Measurements from ENCODE around the gene RNF44.

The RNF44 gene

DNA sequence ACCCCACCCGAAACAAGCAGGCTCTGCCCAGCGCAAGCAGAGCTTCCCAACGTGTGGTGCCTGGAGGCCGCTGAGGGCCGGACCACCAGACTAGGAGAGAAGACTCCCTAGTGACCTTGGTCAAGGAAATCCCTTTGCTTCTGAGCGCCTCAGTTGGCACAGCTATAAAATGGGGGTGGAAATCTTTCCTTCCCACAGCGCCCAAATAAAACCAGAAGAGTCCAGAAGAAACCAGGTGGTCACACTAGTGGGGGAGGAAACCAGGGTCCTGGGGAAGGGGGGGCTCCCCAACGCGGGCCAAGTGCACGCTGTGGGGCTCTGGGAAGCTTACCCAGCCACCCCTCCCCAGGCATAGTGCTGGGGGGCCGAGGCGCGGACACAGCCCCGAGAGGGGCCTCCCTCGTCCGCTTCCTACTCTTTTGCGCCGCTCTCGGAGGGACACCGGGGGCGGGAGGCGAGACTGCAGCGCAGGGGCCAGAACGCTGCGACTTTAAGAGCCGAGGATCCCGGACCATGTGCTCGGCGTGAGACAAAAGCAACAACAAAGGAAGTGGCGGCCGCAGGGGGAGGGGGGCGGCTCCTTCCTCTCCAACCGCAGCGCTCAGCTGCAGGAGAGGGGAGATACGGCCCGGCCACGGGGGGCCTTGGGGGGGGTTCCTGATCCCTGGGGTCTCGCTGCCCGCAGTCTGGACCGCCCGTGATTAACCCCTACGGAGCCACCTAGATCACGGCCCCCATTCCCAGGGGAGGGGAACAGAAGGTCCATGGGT lies 885 bp downstream of the RNF44 start:
- peaks cover 11% of the 10 kb centered on the region for H3K36me3 ChIP-seq (ENCODE audit: control insufficient read depth, insufficient read depth, low read length)
- peak; percentile 81 for DNase-seq (ENCODE audit: extremely low read depth, insufficient read length)
- TF ChIP-seq, protein P1, sequence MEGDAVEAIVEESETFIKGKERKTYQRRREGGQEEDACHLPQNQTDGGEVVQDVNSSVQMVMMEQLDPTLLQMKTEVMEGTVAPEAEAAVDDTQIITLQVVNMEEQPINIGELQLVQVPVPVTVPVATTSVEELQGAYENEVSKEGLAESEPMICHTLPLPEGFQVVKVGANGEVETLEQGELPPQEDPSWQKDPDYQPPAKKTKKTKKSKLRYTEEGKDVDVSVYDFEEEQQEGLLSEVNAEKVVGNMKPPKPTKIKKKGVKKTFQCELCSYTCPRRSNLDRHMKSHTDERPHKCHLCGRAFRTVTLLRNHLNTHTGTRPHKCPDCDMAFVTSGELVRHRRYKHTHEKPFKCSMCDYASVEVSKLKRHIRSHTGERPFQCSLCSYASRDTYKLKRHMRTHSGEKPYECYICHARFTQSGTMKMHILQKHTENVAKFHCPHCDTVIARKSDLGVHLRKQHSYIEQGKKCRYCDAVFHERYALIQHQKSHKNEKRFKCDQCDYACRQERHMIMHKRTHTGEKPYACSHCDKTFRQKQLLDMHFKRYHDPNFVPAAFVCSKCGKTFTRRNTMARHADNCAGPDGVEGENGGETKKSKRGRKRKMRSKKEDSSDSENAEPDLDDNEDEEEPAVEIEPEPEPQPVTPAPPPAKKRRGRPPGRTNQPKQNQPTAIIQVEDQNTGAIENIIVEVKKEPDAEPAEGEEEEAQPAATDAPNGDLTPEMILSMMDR (IDR thresholded peaks at IDR 0.05; ENCODE audit: insufficient read depth, low read length, poor library complexity, severe bottlenecking) = no peak
- no peaks in the 10 kb centered on the region for H3K27me3 ChIP-seq (replicated peaks; ENCODE audit: control insufficient read depth, insufficient read depth, low read length)
- peak overlapping the region; percentile 67 for H3K4me3 ChIP-seq (replicated peaks; ENCODE audit: low read depth, low read length)

DNA sequence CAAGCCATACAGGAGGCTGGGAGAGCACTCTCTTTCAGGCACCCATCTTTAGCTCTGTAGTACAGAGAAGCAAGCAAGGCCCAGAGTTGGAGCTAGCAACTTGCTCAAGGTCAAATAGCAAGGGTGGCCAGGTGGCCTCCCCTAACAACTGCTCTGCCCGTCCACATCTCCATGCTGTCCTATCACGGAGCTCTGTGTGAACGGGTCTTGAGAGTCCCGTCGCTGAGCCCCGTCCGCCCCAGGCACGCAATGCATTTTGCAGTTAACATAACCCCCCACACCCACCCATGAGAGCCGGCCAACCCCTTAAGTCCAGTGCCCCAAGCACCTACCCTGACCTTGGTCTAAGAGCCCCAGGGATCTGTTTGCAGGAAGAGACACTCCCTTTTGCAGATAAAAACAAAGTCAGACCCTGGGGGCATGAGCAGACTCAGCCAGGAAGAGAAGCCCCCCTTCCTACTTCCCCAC lies 1.5 kb downstream of the RNF44 start:
- H3K4me3 ChIP-seq (replicated peaks; ENCODE audit: low read depth, low read length) = peak overlapping the region; percentile 67
- TF ChIP-seq, protein P1 (IDR thresholded peaks at IDR 0.05; ENCODE audit: insufficient read depth, low read length, poor library complexity, severe bottlenecking) = no peak
- H3K36me3 ChIP-seq (ENCODE audit: control insufficient read depth, insufficient read depth, low read length) = peaks cover 15% of the 10 kb centered on the region
- DNase-seq (ENCODE audit: extremely low read depth, insufficient read length) = peak; percentile 43
- no peaks in the 10 kb centered on the region for H3K27me3 ChIP-seq (replicated peaks; ENCODE audit: control insufficient read depth, insufficient read depth, low read length)

DNA sequence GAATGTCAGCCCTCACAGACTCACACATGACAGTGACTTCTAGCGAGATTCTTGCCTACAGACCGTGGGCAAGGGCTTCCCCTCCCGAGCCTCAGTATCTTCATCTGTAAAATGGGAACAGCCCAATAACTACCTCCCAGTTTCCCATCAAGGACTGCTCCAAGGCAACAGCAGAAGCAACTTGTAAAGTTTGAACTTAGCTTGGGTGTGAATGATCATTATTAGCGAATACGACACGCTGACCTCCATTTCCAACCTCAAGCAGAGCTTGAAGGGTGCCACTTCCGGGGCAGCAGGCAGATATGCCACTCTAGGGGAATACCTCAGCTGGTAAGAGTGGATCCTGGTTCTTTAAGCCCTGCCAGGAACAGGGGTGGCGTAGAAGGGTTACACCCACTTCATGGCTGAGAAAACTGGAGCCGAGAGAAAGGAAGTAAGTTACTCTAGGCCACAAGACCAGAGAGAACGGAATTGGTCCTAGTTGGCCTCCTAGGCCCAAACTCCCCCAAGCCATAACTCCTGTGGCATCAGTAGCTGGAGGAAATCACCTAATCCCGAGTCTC lies 2.0 kb downstream of the RNF44 start:
- peaks cover 18% of the 10 kb centered on the region for H3K36me3 ChIP-seq (ENCODE audit: control insufficient read depth, insufficient read depth, low read length)
- DNase-seq (ENCODE audit: extremely low read depth, insufficient read length) = no peak
- no peaks in the 10 kb centered on the region for H3K27me3 ChIP-seq (replicated peaks; ENCODE audit: control insufficient read depth, insufficient read depth, low read length)
- H3K4me3 ChIP-seq (replicated peaks; ENCODE audit: low read depth, low read length) = peak overlapping the region; percentile 67
- TF ChIP-seq, protein P1 (IDR thresholded peaks at IDR 0.05; ENCODE audit: insufficient read depth, low read length, poor library complexity, severe bottlenecking) = no peak

DNA sequence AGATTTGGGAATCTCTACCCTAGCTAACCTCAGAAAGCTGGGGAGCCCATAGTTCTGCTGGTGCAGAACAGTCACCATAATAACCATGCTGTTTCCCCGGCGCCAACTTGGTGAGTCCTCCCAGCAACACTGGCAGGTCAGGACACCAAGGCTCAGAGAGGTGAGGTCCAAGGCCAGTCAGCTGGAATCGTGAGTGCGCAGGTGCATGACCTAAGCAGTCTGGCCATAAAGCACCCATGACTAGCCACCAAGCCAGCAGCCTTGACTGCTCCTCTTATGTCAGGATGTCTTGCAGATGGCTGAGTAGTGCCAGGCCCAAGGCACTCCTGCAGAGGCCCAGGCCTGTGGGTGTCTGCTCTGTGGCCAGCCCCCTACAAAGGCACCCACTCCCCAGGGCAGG lies 2.6 kb downstream of the RNF44 start:
- TF ChIP-seq, protein P1 (IDR thresholded peaks at IDR 0.05; ENCODE audit: insufficient read depth, low read length, poor library complexity, severe bottlenecking) = no peak
- Histone ChIP-seq H3K4me3 (replicated peaks; ENCODE audit: low read depth, low read length) (peak overlapping the region; percentile 67), H3K27me3 (replicated peaks; ENCODE audit: control insufficient read depth, insufficient read depth, low read length) (no peaks in the 10 kb centered on the region), H3K36me3 (ENCODE audit: control insufficient read depth, insufficient read depth, low read length) (peaks cover 20% of the 10 kb centered on the region)
- DNase-seq (ENCODE audit: extremely low read depth, insufficient read length) = no peak

DNA sequence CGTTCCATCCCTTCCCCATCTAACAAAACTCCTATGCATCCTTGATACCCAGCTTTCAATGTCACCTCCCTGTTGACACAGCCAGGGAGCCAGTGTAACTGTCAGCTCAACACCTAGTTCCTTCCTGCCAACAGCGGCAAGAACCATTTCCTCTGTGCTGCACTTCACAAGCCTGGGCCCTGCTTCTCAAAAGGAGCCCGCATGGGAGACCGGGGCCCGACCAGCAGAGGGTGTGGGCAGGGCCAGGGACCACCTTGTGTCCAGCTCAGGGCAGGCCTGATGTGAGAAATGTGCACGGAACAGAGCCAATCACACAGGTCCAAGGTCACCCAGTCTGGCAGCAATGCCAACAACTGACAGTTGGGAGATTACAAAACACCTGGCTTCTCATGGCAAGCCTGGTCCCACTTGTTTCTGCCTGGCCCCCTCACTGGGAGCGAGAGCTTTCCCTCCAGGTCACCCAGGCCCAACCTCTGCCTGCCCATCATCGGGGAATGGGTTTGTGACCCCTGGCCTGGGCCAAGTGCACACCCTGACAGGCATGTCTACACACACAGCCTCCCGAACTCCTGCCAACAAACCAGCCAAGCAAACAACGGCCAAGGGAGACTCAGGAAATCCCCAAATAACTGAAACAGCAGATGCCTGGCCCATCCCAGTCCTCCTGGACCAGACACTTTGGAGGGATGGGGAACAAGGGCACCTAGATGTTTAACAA lies 3.1 kb downstream of the RNF44 start:
- peak overlapping the region; percentile 34 for H3K4me3 ChIP-seq (replicated peaks; ENCODE audit: low read depth, low read length)
- H3K27me3 ChIP-seq (replicated peaks; ENCODE audit: control insufficient read depth, insufficient read depth, low read length) = no peaks in the 10 kb centered on the region
- no peak for DNase-seq (ENCODE audit: extremely low read depth, insufficient read length)
- peaks cover 26% of the 10 kb centered on the region for H3K36me3 ChIP-seq (ENCODE audit: control insufficient read depth, insufficient read depth, low read length)
- TF ChIP-seq, protein P1 (IDR thresholded peaks at IDR 0.05; ENCODE audit: insufficient read depth, low read length, poor library complexity, severe bottlenecking) = peak; percentile 18
